HuH-7.5 (cell line): Measurements from ENCODE around the gene KLHL20.
"Not testable (repeated sequence)": the region's sequence is repeated elsewhere in the genome, so short reads cannot be mapped to it uniquely, and the experiment has no call there.

Experiments used
- DNase-seq: peaks from one replicate; pipeline ENCODE4 v3.0.0; 2011; ENCODE audit warnings: low spot score

Gene KLHL20

DNA sequence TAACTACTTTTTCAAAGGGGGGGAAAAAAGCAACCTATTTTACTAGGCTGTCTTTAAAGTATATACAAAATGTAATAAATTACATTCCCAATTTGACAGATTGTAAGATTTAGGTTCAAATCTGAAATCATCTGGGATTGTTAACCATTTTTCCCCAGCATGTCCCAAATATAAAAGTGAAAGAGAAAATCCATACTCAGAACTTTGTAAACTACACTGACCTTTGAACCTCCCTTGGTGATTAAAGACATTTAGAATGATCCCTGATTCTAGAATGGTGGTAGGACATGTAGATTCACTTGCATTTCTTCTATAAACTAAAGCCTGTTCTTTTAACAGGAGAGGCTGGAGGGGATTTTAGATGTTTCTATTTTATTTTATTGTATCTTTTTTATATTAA is 39.0 kb downstream of the KLHL20 start:
- no peak for DNase-seq

DNA sequence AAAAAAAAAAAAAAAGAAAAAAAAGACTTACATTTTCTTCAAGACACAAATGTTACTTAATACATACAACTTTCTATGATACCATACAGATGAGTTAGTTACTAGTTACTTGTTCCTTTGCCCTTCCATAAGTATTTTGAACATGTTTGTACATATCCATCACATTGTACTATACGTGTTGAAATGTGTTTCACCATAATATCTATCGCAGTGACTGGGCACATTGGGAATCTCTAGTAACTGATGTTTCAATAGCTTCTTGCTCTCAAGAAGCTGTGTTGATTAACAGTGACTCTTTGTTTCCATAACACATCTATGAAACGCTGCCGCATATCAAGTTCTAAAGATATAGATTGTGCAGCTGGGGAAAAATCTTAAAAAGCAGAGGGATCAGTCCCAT is 42.9 kb downstream of the KLHL20 start:
- DNase-seq: no peak

DNA sequence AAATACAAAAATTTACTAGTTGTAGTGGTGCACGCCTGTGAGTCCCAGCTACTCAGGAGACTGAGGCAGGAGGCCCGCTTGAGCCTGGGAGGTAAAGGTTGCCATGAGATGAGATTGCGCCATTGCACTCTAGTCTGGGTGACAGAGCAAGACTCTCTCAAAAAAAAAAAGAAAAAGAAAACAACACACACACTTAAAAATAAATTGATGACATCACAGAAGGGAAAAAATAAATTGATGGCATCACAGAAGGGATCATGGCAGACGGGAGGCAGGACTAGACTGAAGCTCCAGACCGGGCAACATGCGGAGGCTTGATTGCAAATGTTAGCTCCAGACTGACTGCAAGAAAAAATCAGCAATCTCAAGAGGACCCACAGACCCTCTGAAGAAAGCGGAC is 43.3 kb downstream of the KLHL20 start:
- DNase-seq: no peak

DNA sequence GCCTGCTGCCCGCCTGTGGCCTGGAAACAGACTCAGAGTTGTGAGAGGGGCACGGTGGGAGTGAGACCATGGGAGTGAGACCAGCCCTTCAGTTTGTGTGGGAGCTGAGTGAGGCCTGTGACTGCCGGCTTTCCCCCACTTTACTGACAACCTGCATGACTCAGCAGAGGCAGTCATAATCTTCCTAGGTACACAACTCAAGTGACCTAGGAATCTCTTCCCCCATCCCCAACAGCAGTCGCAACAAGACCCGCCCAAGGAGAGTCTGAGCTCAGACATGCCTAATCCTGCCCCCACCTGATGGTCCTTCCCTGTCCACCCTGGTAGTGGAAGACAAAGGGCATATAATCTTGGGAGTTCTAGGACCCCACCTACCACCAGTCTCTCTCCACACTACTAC is 44.2 kb downstream of the KLHL20 start:
- DNase-seq: no peak

DNA sequence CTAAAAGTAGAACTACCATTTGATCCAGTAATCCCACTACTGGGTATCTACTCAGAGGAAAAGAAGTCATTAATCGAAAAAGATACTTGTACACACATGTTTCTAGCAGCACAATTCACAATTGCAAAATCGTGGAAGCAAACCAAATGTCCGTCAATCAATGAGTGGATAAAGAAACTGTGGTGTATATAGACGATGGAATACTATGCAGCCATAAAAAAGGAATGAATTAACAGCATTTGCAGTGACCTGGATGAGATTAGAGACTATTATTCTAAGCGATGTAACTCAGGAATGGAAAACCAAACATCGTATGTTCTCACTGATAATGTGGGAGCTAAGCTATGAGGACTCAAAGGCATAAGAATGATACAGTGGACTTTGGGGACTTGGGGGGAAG is 49.5 kb downstream of the KLHL20 start:
- not testable (repeated sequence) for DNase-seq

DNA sequence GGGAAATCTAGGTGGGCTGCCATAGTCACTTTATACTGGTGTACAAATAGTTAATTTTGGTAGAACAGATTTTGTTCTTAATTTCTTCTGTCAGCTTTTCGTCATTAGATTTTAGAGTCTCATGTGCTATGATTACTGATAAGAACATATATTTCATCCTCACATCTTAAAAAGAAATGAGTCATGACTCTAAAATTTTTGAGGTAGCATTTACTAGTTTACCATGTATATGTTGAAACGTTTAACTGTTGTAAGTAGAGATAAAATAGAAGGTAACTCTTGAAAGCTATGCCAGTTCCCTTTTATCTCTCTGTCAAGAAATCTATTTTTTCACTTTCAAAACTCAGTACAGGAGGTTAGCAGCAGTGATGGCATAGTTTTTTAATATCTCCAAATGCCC is 53.4 kb downstream of the KLHL20 start:
- no peak for DNase-seq

DNA sequence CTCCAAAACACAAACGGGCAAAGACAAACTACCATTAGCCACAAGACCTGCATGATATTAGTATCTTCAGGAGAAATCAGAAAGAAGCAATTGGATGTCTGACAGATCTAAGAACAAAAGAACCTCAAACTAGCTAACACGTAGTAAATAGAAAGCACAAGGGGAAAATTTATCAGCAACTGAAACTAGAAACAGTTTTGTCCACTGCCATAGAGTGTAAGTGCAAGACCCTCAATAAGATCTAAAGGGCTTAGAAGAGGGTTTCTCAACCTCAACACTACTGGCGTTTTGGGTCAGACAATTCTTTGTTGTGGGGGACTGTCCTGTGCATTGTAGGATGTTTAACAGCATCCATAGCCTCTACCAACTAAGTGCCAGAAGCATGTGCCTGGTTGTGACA is 54.0 kb downstream of the KLHL20 start:
- DNase-seq: no peak

DNA sequence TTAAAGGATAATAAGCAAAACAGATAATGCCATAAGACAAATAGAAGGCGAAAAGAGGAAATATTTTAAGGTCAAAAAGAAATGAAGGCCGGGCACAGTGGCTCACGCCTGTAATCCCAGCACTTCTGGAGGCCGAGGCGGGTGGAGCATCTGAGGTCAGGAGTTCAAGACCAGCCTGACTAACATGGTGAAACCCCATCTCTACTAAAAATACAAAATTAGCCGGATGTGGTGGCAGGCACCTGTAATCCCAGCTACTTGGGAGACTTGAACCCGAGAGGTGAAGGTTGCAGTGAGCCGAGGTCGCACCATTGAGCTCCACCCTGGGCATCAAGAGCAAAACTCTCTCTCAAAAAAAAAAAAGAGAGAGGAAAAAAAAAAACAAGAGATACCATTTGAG is 55.5 kb downstream of the KLHL20 start:
- DNase-seq: not testable (repeated sequence)

DNA sequence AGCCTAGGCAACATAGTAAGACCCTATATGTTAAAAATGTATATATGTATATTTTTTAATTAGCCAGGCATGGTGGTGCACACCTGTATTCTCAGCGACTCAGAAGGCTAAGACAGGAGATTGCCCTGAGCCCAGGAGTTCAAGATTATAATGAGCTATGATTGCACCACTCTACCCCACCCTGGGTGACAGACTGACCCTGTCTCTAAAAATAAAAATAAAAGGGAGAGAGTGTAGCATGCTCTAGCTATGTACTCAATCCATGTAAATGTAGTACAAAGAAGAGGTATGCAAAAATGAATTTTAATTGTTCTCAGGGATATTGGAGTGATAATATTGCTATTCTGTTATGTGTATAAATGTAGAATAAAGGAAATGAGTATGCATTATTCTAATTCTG is 56.8 kb downstream of the KLHL20 start:
- DNase-seq: no peak

DNA sequence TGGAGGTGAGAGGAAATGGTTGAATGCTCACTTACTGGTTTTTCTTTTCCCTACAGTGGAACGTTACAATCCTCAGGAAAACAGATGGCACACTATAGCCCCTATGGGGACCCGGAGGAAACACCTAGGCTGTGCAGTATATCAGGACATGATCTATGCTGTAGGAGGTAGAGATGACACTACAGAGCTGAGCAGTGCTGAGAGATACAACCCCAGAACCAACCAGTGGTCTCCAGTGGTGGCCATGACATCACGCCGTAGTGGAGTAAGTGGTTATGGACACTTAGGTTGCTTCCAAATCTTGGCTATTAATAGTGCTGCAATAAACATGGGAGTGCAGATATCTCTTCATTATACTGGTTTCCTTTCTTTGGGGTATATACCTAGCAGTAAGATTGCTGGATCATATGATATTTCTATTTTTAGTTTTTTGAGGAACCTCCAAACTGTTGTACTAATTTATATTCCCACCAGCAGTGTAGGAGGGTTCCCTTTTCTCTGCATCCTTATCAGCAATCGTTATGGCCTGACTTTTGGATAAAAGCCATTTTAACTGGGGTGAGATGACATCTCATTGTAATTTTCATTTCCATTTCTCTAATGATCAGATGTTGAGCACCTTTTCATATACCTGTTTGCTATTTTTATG is 60.9 kb downstream of the KLHL20 start:
- no peak for DNase-seq

DNA sequence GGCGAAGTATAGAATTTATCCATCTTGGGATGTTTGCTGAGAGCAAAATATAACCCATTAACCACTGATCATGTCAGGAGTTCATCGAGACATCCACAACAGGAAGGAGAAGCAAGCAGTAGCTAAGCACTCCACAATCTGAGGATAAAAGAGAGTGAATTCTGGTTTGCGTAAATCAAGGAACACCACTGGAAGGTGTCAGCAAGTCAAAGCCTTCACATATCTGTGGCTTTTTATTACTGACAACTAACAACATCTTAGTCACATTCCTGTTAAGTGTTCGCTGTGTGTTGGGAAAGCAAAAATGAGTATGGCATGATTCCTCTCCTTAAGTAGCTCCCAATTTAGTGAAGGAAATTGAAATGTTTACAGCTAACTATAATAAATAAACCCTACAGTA is 65.2 kb downstream of the KLHL20 start:
- no peak for DNase-seq

DNA sequence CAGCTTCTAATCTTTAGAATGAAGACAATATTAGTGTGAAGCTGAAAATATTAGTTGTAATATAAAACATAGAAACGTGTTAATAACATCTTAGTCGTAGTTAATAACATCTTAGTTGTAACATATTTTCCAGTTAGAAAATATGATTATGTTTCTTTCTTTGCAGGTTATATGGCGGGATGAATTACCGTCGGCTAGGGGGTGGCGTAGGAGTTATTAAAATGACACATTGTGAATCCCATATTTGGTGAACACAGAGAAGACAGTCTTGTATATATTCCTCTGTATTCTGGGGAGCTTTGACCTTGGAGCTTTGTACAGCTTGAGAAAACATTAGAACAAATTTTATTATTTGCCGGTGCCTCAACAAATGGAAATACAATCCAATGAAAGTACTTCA is 70.2 kb downstream of the KLHL20 start:
- no peak for DNase-seq

DNA sequence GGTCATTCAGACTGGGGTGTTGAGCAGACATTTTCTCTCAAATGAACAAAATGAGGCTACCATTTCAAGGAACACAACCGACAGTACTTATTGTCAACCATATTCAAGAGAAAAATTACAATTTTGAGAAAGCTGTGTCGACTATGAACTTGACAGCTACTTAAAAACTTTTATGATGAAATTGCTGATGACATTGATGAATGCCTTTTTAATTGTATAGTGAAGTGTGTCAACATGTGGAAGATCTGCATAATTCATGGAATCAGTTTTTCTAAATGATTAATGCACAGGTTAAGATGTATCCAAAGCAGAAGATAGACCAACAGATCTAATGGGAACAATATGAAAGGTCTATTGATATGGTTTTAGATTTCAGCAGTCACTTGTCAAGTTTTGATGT is 75.1 kb downstream of the KLHL20 start:
- no peak for DNase-seq

DNA sequence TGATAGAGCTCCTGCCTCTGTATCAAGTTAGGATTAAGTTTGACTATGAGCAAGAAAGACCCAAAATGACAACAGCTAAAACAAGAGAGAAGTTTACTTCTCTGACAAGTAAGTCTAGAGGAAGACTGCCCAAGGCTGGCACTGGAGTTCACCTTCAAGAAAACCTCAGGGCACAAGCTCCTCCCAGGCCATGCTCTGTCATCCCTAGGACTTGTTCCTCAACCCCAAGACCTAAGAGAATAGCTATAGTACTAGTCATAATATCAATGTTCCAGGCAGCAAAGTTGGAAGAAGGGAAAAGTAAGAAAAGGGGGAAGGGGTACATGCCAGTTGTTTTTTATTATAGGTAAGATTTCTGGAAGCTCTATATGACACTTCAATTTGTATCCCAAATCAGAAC is 83.3 kb downstream of the KLHL20 start:
- no peak for DNase-seq

DNA sequence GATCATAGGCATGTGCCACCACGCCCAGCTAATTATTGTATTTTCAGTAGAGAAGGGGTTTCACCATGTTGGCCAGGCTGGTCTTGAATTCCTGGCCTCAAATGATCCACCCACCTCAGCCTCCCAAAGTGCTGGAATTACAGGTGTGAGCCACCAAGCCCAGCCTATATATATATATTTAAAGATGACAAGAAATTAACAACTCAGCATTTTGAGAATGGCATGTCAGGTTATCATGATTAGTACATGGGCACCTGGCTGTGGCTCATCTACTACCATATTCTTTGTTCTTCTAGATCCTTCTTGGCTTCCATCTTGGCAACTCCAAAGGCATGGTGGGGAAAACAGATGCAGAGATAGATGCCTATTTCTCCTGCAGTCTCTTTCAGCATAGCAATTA is 85.2 kb downstream of the KLHL20 start:
- not testable (repeated sequence) for DNase-seq

DNA sequence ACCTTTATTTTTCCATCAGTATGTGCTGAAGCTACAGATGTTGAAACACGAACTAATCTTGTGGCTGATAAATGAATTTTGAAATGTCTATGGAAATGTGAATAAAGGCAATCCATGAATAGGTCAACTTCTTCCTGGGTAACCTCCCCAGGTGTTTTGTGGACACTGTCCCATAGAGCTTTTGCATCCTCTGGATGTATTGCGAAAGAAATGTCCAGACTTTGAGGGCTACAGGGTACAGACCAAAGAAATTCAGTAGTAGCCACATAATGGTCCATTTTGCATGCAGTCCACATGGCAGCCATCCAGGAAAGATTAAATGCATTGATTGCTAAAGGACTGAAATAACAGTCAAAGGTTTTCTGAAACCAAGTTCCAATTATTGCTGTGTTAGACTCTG is 88.2 kb downstream of the KLHL20 start:
- DNase-seq: no peak

DNA sequence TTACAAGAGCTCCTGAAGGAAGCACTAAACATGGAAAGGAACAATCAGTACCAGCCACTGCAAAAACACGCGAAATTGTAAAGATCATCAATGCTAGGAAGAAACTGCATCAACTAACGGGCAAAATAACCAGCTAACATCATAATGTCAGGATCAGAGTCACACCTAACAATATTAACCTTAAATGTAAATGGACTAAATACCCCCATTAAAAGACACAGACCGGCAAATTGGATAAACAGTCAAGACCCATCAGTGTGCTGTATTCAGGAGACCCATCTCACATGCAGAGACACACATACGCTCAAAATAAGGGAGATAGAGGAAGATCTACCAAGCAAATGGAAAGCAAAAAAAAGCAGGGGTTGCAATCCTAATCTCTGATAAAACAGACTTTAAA is 98.9 kb downstream of the KLHL20 start:
- not testable (repeated sequence) for DNase-seq

DNA sequence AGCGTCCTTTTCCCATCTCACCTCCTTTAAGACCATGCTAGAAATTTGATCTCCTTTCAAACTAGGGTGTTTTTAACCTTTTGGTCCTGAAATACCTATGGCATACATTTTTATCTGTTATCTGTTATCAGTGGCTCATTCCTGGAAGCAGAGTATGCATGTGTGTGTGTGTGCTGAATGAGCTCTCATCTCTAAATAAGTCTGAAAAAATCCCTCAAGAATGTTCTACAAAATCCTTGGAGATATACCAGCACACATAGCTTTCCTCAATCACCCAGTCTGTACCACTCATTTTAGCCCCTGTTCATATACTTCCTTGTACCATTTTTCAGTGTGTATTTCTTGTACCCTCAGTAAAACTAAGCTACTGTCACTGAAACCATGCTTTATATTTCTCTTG is 103.7 kb downstream of the KLHL20 start:
- DNase-seq: no peak

DNA sequence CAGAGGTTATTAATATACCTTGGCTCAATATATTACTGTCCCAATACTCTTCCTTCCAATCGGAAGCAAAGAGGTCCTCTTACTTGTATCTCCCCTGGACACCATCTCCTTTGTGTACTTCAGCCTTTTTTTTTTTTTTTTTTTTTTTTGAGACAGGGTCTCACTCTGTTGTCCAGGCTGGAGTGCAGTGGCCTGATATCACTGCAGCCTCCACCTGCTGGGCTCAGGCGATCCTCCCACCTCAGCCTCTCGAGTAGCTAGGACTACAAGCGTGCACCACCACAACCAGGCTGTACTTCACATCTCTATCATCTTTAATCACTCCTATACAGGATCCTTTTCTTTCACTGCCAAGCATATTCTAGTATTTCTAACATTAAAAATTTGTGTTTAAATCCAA is 106.9 kb downstream of the KLHL20 start:
- DNase-seq: no peak

DNA sequence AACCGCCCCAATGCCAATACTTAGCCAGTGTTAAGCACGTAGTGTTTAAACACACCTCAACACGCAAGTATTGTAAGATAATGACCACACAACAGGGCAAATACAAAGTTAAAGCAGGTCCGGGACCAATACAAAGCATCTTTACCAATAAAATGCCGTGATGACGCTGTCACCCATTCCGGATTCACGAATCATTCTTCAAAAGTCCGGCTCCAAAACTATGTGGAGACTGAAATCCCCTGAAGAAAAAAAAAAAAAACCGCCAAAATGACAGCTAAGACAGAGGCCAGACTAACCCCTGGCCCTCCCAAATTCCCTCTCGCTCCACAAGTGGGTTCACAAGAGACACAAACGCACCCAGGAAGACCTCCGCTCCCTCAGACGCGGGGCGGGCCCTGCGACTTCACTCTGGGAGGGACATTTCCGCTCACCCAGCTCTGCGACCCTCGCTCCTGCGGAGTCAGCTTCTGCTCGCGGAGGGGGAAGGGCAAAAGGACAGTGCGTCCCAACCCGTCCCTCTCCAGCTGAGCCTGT is 109.1 kb downstream of the KLHL20 start:
- DNase-seq: no peak

DNA sequence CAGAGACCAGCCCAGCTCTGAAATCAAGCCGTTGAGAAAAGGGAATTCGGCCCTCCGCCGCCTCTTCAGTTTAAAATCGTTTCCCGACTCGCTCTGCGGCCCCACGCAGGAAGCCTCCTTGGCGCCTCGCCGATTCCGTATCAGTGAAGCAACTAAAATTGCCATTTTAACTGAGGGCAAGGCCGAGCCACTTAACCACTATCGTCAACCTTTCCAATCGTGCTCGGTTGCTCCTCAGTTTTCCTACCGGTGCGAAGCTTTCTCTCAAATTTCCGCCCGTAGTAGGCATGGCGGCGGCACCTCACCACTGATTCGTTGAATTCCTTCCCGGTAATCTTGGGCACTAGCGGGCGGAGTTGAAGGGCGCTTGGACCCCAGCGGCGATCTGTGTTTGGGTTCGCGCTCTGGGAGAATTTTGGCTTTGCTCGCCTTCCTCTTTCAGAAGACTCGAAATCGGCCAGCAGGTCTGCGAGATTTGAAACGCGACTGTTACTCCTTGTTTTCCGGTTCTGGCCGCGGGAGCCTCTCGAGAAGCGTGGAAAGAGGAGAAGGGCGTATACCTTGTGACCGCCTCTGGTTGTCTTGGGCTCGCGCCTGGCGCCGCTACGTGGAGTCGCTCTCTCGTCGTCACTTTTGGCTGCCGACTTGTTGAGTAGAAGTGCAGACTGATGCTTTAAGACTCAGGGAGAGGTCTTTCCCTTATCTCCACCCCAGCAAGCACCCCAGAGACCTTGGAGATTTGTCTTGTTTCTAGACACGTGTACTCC is 109.7 kb downstream of the KLHL20 start, which contains the start of the genes CENPL and DARS2:
Gene CENPL, minus strand, starts transcription at position 569 of the 767 bp plus-strand sequence. CDS start 13,584 bp downstream, outside the sequence.
Gene DARS2, plus strand, starts transcription at position 359 of the 767 bp plus-strand sequence. CDS start 557 bp downstream, outside the sequence.
- DNase-seq: peak; percentile 60

DNA sequence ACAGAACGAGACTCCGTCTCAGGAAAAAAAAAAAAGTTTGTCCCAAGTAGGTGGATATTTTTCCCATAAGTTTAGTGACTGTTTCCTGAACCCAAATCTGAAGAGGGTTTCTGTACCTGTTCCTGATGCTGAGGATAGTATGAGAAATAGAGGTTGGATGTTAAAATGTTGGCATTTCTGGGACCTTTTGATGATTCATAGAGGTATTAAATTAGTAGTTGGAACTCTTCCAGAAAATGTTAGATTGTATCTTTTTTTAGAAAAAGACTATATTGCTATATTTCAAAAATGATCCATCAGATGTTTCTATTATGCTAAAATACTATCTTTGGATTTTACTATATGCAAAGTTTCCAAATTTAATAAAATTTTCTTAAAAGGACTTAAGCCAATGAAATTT is 112.8 kb downstream of the KLHL20 start:
- no peak for DNase-seq

DNA sequence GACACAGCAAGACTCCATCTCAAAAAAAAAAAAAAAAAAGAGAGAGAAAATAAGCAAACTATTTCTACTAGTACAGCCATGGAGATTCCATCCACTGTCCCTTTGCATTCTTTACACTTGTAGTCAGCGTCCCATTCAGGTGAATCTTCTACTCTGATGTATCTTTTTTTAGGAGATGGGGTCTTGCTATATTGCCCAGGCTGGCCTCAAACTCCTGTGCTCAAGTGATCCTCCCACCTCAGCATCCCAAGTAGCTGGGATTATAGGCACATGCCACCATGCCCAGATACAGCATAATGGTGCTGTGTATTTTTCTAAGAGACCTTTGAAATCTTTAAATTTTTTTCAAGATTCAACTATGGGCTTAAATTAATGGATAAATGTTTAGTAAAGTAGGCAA is 118.0 kb downstream of the KLHL20 start:
- no peak for DNase-seq
